DMS114 treated with DMSO at 0.1 percent for 48 hours (cell line): ENCODE measurements around the gene DAW1.
"Not testable (repeated sequence)": the region's sequence is repeated elsewhere in the genome, so short reads cannot be mapped to it uniquely, and the experiment has no call there.

Source experiments
- DNase-seq: peaks from one replicate; lab custom pipeline; 2025; ENCODE audit not compliant: unreplicated experiment; lab: John Stamatoyannopoulos, UW

Gene DAW1

GRCh38 chr2:227908266-227909054 lies 37.0 kb downstream of the DAW1 start:
- DNase-seq, result no peak

- DNase-seq, result no peak
These were observed 42.9 kb downstream of the DAW1 start for GRCh38 chr2:227914362-227914761.

- DNase-seq, result no peak
These were observed 50.2 kb downstream of the DAW1 start for GRCh38 chr2:227921648-227922047.

- no peak for DNase-seq
These were observed 60.6 kb downstream of the DAW1 start for GRCh38 chr2:227932001-227932400.

- no peak for DNase-seq
These were observed 61.0 kb downstream of the DAW1 start for GRCh38 chr2:227932403-227932802.

GRCh38 chr2:227933884-227934283 lies 62.5 kb downstream of the DAW1 start:
- DNase-seq, result no peak

- DNase-seq, result not testable (repeated sequence)
These were observed 64.8 kb downstream of the DAW1 start for GRCh38 chr2:227936249-227936648.

GRCh38 chr2:227939271-227940027 lies 68.0 kb downstream of the DAW1 start:
- DNase-seq, result no peak

GRCh38 chr2:227942021-227942420 lies 70.6 kb downstream of the DAW1 start:
- DNase-seq, result no peak

- no peak for DNase-seq
These were observed 71.5 kb downstream of the DAW1 start for GRCh38 chr2:227942965-227943364.

- no peak for DNase-seq
These were observed 88.9 kb downstream of the DAW1 start for GRCh38 chr2:227960317-227960716.

- no peak for DNase-seq
These were observed 100.3 kb downstream of the DAW1 start for GRCh38 chr2:227971619-227972230.

GRCh38 chr2:227973241-227973640 lies 101.8 kb downstream of the DAW1 start:
- DNase-seq, result no peak
